HG03565 (cell line): ENCODE results near the gene BCL7B.
"Not testable (repeated sequence)": the region's sequence is repeated elsewhere in the genome, so short reads cannot be mapped to it uniquely, and the experiment has no call there.

ENCODE experiments used
- ATAC-seq: cut with Tn5 transposase; IDR thresholded peaks from one replicate; pipeline ENCODE4 v1.9.1; 2021; ENCODE audit warnings: mild to moderate bottlenecking, moderate library complexity; ENCODE audit not compliant: unreplicated experiment

Gene BCL7B

GRCh38 chr7:73504920-73505319 is 52.6 kb downstream of the BCL7B start:
- no peak for ATAC-seq

GRCh38 chr7:73504017-73504416 is 53.5 kb downstream of the BCL7B start:
- ATAC-seq: no peak

- no peak for ATAC-seq
These were observed 54.3 kb downstream of the BCL7B start for GRCh38 chr7:73503229-73503628.

- ATAC-seq: no peak
These were observed 60.9 kb downstream of the BCL7B start for GRCh38 chr7:73496626-73497025.

DNA sequence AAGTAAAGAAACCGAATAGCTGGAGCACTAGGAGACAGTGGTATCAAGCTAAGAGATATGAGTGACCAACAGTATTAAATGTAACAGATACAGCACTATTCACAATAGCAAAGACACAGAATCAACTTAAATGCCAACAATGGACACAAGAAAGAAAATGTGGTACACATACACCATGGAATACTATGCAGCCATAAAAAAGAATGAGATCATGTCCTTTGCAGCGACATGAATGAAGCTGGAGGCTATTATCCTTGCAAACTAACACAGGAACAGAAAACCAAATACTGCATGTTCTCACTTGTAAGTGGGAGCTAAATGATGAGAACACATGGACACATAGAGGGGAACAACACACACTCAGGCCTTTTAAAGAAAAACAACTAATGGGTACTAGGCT is 62.0 kb downstream of the BCL7B start:
- ATAC-seq: not testable (repeated sequence)

GRCh38 chr7:73489976-73490375 is 67.5 kb downstream of the BCL7B start:
- no peak for ATAC-seq

- ATAC-seq: no peak
These were observed 70.0 kb downstream of the BCL7B start for GRCh38 chr7:73487486-73487885.
